ENCODE data around the gene CIDEB. TPM values are rescaled to one million over a fixed set of nuclear protein-coding genes. Genes with fewer than 3 reads are reported as not detected.

CIDEB gene
- polyA plus RNA-seq, 3 donors, result 36.4 to 126 (median 63.8) TPM

- WGBS (ENCODE audit: insufficient coverage), result 3% methylated on average over 4 of the region's 5 CpGs
- H3K4me1 Mint-ChIP-seq, result peaks cover 74% of the 10 kb centered on the region
- peak overlapping the region; percentile 78 to 92 (median 89) for H3K27ac Mint-ChIP-seq
- peak overlapping the region; percentile 29 for H2AFZ ChIP-seq (ENCODE audit: insufficient read depth, low read depth, low read length, poor library complexity, severe bottlenecking)
- DNase-seq, result no peak
- H3K27me3 Mint-ChIP-seq (ENCODE audit: low read depth in 3 of 3), result no peaks in the 10 kb centered on the region
- no peaks in the 10 kb centered on the region for H3K9me3 ChIP-seq (replicated peaks in 1 of 2; ENCODE audit: control insufficient read depth in 1 of 2, insufficient read depth in 1 of 2, low read length in 2 of 2)
- H4K20me1 ChIP-seq (ENCODE audit: insufficient read depth, low read length), result peaks cover 51% of the 10 kb centered on the region
- H3K4me1 ChIP-seq (ENCODE audit: control insufficient read depth in 1 of 2, insufficient read depth in 2 of 2, low read length in 2 of 2), result peaks cover 71 to 78% of the 10 kb centered on the region in 2 donors
- no peaks in the 10 kb centered on the region for H3K27me3 ChIP-seq (ENCODE audit: control insufficient read depth in 2 of 2, insufficient read depth in 2 of 2, low read length in 2 of 2)
- TF ChIP-seq, protein P1, sequence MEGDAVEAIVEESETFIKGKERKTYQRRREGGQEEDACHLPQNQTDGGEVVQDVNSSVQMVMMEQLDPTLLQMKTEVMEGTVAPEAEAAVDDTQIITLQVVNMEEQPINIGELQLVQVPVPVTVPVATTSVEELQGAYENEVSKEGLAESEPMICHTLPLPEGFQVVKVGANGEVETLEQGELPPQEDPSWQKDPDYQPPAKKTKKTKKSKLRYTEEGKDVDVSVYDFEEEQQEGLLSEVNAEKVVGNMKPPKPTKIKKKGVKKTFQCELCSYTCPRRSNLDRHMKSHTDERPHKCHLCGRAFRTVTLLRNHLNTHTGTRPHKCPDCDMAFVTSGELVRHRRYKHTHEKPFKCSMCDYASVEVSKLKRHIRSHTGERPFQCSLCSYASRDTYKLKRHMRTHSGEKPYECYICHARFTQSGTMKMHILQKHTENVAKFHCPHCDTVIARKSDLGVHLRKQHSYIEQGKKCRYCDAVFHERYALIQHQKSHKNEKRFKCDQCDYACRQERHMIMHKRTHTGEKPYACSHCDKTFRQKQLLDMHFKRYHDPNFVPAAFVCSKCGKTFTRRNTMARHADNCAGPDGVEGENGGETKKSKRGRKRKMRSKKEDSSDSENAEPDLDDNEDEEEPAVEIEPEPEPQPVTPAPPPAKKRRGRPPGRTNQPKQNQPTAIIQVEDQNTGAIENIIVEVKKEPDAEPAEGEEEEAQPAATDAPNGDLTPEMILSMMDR (IDR thresholded peaks at IDR 0.05), result no peak
- peak overlapping the region; percentile 51 to 84 (median 57) for H3K4me3 ChIP-seq (replicated peaks in 1 of 3; ENCODE audit: low read depth in 2 of 3, low read length in 3 of 3)
- peak overlapping the region; percentile 67 for H3K9ac ChIP-seq (ENCODE audit: insufficient read depth, low read length, poor library complexity, severe bottlenecking)
- intact Hi-C loops (cut with micrococcal nuclease), result loop anchor here in 1 of 2 donors (5.0 kb wide), 2 partner anchors 33 to 78 kb away; partner anchors contain the start of genes GMPR2 and NEDD8
- H3K36me3 Mint-ChIP-seq, result peaks cover 45 to 52% of the 10 kb centered on the region in 2 donors
- H3K36me3 ChIP-seq (replicated peaks in 1 of 2; ENCODE audit: control insufficient read depth in 1 of 2, insufficient read depth in 2 of 2, low read length in 2 of 2), result peaks cover 30 to 39% of the 10 kb centered on the region in 2 donors
- H3K4me3 Mint-ChIP-seq, result peak overlapping the region; percentile 81 to 95
- peaks cover 88% of the 10 kb centered on the region for H3K79me2 ChIP-seq (ENCODE audit: insufficient read depth, low read length)
- H3K9me3 Mint-ChIP-seq, result peaks cover 0 to 2% (median 0%) of the 10 kb centered on the region in 7 donors
- H3K27ac ChIP-seq (ENCODE audit: low read depth in 1 of 2, low read length in 2 of 2), result peak overlapping the region; percentile 56 to 89
- H3K4me2 ChIP-seq (replicated peaks; ENCODE audit: extremely low read depth, low read length, poor library complexity, severe bottlenecking), result peak overlapping the region; percentile 93
These were observed 2.5 kb upstream of the CIDEB start for GRCh38 chr14:24310265-24310645.

DNA sequence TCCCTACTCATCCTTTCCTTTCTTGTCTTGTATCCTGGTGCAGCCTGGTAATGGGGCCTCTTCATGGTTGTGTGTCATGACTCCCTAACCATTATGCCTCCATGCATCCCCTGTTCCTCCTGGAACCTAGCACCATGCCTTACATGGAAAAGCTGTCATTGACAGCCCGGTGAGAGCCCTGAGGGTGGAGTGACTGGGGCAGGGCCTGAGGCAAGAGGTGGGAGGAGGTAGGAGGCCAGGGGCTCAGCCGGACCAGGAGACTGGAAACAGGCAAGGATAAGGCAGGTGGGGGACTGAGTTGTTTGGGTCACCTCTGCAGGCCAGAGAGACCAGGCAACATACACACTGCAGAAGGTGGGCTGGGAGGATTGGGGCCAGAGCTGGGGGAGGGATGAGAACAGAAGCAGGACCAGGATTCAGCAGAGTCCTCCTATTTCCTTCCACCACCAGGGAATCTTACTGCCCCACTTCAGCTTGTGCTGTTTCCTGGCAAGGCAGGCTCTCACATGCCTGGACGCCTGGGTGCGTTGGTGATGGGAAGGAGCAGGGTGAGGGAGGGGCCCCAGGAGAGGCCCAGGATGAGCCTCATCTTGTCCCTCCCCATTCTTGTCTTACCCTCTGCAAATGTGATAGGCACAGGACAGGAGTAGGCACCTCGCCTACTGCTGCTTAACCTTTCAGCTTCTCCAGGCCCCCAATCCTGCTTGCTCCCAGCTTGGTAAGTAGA is 1.9 kb upstream of the CIDEB start, which contains the start of gene LTB4R2:
Gene LTB4R2 (plus strand): TSS at position 603 of the 727 bp plus-strand sequence. CDS start 525 bp downstream, outside the sequence.
- H3K9me3 Mint-ChIP-seq, result peaks cover 0 to 2% (median 0%) of the 10 kb centered on the region in 7 donors
- Histone ChIP-seq H3K27me3 (ENCODE audit: control insufficient read depth in 2 of 2, insufficient read depth in 2 of 2, low read length in 2 of 2) (no peaks in the 10 kb centered on the region), H3K9me3 (replicated peaks in 1 of 2; ENCODE audit: control insufficient read depth in 1 of 2, insufficient read depth in 1 of 2, low read length in 2 of 2) (no peaks in the 10 kb centered on the region), H3K9ac (ENCODE audit: insufficient read depth, low read length, poor library complexity, severe bottlenecking) (peak within 1 kb of the TSS; percentile 67), H2AFZ (ENCODE audit: insufficient read depth, low read depth, low read length, poor library complexity, severe bottlenecking) (peak within 1 kb of the TSS; percentile 80), H3K36me3 (replicated peaks in 1 of 2; ENCODE audit: control insufficient read depth in 1 of 2, insufficient read depth in 2 of 2, low read length in 2 of 2) (peaks cover 36 to 45% of the 10 kb centered on the region in 2 donors), H4K20me1 (ENCODE audit: insufficient read depth, low read length) (peaks cover 57% of the 10 kb centered on the region), H3K4me1 (ENCODE audit: control insufficient read depth in 1 of 2, insufficient read depth in 2 of 2, low read length in 2 of 2) (peaks cover 65 to 73% of the 10 kb centered on the region in 2 donors), H3K4me2 (replicated peaks; ENCODE audit: extremely low read depth, low read length, poor library complexity, severe bottlenecking) (peak within 1 kb of the TSS; percentile 93), H3K27ac (ENCODE audit: low read depth in 1 of 2, low read length in 2 of 2) (peak within 1 kb of the TSS; percentile 85 to 89), H3K79me2 (ENCODE audit: insufficient read depth, low read length) (peaks cover 83% of the 10 kb centered on the region), H3K4me3 (replicated peaks in 1 of 3; ENCODE audit: low read depth in 2 of 3, low read length in 3 of 3) (peak within 1 kb of the TSS; percentile 51 to 84 (median 57))
- TF ChIP-seq, protein P1 (IDR thresholded peaks at IDR 0.05), result no peak
- peaks cover 68% of the 10 kb centered on the region for H3K4me1 Mint-ChIP-seq
- intact Hi-C loops (cut with micrococcal nuclease), result loop anchor here in 1 of 2 donors (5.0 to 10.0 kb wide), 3 partner anchors 32 to 95 kb away; partner anchors contain the start of genes CHMP4A, GMPR2, MDP1 and NEDD8
- H3K27me3 Mint-ChIP-seq (ENCODE audit: low read depth in 3 of 3), result no peaks in the 10 kb centered on the region
- peak within 1 kb of the TSS; percentile 81 to 95 for H3K4me3 Mint-ChIP-seq
- DNase-seq, result no peak
- H3K36me3 Mint-ChIP-seq, result peaks cover 50 to 56% of the 10 kb centered on the region in 2 donors
- WGBS (ENCODE audit: insufficient coverage), result no CpG with 5 or more reads among the region's 5 CpGs
- H3K27ac Mint-ChIP-seq, result peak within 1 kb of the TSS; percentile 80 to 98 (median 89)
